PFSK-1 (cell line): ENCODE results near the gene MGAT4B.

ENCODE experiments used
- FOXP2 ChIP-seq: optimal IDR thresholded peaks from 2 replicates; pipeline ENCODE3; 2011; ENCODE audit warnings: borderline replicate concordance, control low read depth, inconsistent platforms; ENCODE audit not compliant: insufficient read depth; ENCODE audit errors: extremely low read length, extremely low read depth
- POLR2AphosphoS5 ChIP-seq: IDR thresholded peaks from 2 replicates; pipeline ENCODE4 v1.6.1; 2012; ENCODE audit warnings: low read depth, mild to moderate bottlenecking, control low read depth, low read length, moderate library complexity
- SIN3A ChIP-seq: IDR thresholded peaks from 2 replicates; pipeline ENCODE4 v1.6.1; 2012; ENCODE audit warnings: mild to moderate bottlenecking, low read length, moderate library complexity, borderline replicate concordance; ENCODE audit not compliant: insufficient read depth
- TAF1 ChIP-seq: IDR thresholded peaks from 2 replicates; pipeline ENCODE4 v1.6.1; 2012; ENCODE audit warnings: low read length, control low read depth, borderline replicate concordance; ENCODE audit not compliant: insufficient read depth
- TF ChIP-seq, protein P1 (sequence below), 2 experiments: IDR thresholded peaks; 2 replicates each; pipeline versions ENCODE4 v1.6.1 to v1.8.0; 2011 to 2012; ENCODE audit warnings: low read depth in 2 of 2, low read length in 2 of 2, control low read depth in 1 of 2, inconsistent platforms in 1 of 2, mild to moderate bottlenecking in 1 of 2, moderate library complexity in 1 of 2; ENCODE audit not compliant: insufficient read depth in 1 of 2

DNA sequence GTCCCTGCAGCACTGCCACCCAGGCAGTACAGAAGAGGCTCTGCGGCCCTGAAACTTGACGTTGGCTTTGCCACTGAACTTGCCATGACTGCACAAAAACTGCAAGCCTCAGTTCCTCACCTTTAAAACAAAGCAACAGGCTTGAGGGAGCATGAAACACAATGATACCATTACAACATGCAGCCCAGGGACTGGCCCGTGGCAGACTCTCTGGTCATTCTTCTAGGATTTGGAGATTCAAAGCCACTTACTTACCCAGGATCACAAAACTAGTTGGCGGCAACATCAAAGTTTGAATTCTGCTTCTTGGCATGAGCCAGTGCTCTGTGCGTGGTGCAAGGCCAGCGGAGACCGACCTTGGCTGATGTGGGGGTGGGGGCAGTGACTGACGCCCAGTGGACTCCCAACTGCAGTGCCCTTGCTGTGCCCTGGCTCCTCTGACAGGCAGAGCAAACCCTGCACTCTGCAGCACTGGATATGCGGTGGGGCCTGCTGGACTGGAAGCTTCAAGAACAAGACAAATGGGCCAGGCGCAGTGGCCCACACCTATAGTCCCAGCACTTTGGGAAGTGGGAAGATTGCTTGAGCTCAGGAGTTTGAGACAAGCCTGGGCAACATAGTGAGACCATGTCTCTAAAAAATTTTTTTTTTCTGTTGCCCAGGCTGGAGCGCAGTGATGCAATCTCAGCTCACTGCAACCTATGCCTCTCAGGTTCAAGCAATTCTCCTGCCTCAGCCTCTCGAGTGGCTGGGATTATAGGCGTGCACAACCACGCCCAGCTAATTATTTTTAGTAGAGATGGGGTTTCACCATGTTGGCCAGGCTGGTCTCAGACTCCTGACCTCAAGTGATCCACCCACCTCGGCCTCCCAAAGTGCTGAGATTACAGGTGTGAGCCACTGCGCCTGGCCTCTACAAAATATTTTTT, 32.9 kb upstream of the MGAT4B start:
- TF ChIP-seq POLR2AphosphoS5 (no peak), TAF1 (no peak), FOXP2 (no peak), SIN3A (no peak)
- TF ChIP-seq, protein P1, sequence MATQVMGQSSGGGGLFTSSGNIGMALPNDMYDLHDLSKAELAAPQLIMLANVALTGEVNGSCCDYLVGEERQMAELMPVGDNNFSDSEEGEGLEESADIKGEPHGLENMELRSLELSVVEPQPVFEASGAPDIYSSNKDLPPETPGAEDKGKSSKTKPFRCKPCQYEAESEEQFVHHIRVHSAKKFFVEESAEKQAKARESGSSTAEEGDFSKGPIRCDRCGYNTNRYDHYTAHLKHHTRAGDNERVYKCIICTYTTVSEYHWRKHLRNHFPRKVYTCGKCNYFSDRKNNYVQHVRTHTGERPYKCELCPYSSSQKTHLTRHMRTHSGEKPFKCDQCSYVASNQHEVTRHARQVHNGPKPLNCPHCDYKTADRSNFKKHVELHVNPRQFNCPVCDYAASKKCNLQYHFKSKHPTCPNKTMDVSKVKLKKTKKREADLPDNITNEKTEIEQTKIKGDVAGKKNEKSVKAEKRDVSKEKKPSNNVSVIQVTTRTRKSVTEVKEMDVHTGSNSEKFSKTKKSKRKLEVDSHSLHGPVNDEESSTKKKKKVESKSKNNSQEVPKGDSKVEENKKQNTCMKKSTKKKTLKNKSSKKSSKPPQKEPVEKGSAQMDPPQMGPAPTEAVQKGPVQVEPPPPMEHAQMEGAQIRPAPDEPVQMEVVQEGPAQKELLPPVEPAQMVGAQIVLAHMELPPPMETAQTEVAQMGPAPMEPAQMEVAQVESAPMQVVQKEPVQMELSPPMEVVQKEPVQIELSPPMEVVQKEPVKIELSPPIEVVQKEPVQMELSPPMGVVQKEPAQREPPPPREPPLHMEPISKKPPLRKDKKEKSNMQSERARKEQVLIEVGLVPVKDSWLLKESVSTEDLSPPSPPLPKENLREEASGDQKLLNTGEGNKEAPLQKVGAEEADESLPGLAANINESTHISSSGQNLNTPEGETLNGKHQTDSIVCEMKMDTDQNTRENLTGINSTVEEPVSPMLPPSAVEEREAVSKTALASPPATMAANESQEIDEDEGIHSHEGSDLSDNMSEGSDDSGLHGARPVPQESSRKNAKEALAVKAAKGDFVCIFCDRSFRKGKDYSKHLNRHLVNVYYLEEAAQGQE (IDR thresholded peaks at IDR 0.05; ENCODE audit: insufficient read depth in 1 of 2, low read depth in 2 of 2, low read length in 2 of 2) = no peak
